ENCODE data around the gene MRPL40. TPM values are rescaled to one million over a fixed set of nuclear protein-coding genes. Genes with fewer than 3 reads are reported as not detected.

MRPL40 gene
- total and polyA plus RNA-seq, 2 experiments from 2014 or later = 15.5 to 53.5 TPM

DNA sequence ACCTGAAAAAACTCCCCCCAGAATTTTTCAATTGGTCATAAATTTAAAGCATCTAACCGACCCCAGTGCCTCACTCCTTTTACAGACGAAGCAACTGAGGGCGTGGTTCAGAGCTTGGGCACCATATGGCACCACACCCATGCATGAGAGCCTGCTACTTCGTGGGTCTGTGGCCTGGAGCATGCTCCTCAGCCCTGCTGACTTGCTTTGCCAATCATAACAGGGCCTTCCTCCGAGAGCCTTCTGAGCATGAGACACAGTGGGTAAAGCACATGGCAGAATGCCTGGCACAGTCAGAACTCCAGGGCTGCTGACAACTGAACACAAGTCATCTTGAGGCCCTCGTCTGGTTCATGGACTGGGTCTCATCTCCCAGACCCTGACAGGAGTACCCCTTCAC, 34.1 kb upstream of the MRPL40 start:
- Histone ChIP-seq H2AFZ (no peak overlapping the region), H3K79me2 (replicated peaks; ENCODE audit: insufficient read depth) (0 out of 2 replicates have a peak, but pooled peaks cover 3% of the 10 kb centered on the region), H3K36me3 (ENCODE audit: insufficient read depth) (peaks cover 22% of the 10 kb centered on the region), H3K4me1 (ENCODE audit: insufficient read depth) (no peaks in the 10 kb centered on the region), H3K27me3 (ENCODE audit: insufficient read depth) (no peaks in the 10 kb centered on the region), H3K4me2 (no peak overlapping the region), H3F3A (replicated peaks; ENCODE audit: low read depth) (no peaks in the 10 kb centered on the region), H3K9me2 (ENCODE audit: insufficient read depth) (no peaks in the 10 kb centered on the region), H3K4me3 (no peak overlapping the region), H4K20me1 (replicated peaks; ENCODE audit: insufficient read depth) (peaks cover 13% of the 10 kb centered on the region), H3K27ac (ENCODE audit: low read depth) (no peak overlapping the region)
- Mint-ChIP-seq H3K36me3 (ENCODE audit: low read depth) (peaks cover 59% of the 10 kb centered on the region), H3K4me3 (no peak overlapping the region), H3K27ac (no peak overlapping the region), H3K4me1 (no peaks in the 10 kb centered on the region), H3K9me3 (no peaks in the 10 kb centered on the region), H3K27me3 (ENCODE audit: insufficient read depth, low read depth, poor library complexity) (peaks cover 10% of the 10 kb centered on the region)
- DNase-seq (ENCODE audit: low spot score) = no peak
- TF ChIP-seq, protein P1, sequence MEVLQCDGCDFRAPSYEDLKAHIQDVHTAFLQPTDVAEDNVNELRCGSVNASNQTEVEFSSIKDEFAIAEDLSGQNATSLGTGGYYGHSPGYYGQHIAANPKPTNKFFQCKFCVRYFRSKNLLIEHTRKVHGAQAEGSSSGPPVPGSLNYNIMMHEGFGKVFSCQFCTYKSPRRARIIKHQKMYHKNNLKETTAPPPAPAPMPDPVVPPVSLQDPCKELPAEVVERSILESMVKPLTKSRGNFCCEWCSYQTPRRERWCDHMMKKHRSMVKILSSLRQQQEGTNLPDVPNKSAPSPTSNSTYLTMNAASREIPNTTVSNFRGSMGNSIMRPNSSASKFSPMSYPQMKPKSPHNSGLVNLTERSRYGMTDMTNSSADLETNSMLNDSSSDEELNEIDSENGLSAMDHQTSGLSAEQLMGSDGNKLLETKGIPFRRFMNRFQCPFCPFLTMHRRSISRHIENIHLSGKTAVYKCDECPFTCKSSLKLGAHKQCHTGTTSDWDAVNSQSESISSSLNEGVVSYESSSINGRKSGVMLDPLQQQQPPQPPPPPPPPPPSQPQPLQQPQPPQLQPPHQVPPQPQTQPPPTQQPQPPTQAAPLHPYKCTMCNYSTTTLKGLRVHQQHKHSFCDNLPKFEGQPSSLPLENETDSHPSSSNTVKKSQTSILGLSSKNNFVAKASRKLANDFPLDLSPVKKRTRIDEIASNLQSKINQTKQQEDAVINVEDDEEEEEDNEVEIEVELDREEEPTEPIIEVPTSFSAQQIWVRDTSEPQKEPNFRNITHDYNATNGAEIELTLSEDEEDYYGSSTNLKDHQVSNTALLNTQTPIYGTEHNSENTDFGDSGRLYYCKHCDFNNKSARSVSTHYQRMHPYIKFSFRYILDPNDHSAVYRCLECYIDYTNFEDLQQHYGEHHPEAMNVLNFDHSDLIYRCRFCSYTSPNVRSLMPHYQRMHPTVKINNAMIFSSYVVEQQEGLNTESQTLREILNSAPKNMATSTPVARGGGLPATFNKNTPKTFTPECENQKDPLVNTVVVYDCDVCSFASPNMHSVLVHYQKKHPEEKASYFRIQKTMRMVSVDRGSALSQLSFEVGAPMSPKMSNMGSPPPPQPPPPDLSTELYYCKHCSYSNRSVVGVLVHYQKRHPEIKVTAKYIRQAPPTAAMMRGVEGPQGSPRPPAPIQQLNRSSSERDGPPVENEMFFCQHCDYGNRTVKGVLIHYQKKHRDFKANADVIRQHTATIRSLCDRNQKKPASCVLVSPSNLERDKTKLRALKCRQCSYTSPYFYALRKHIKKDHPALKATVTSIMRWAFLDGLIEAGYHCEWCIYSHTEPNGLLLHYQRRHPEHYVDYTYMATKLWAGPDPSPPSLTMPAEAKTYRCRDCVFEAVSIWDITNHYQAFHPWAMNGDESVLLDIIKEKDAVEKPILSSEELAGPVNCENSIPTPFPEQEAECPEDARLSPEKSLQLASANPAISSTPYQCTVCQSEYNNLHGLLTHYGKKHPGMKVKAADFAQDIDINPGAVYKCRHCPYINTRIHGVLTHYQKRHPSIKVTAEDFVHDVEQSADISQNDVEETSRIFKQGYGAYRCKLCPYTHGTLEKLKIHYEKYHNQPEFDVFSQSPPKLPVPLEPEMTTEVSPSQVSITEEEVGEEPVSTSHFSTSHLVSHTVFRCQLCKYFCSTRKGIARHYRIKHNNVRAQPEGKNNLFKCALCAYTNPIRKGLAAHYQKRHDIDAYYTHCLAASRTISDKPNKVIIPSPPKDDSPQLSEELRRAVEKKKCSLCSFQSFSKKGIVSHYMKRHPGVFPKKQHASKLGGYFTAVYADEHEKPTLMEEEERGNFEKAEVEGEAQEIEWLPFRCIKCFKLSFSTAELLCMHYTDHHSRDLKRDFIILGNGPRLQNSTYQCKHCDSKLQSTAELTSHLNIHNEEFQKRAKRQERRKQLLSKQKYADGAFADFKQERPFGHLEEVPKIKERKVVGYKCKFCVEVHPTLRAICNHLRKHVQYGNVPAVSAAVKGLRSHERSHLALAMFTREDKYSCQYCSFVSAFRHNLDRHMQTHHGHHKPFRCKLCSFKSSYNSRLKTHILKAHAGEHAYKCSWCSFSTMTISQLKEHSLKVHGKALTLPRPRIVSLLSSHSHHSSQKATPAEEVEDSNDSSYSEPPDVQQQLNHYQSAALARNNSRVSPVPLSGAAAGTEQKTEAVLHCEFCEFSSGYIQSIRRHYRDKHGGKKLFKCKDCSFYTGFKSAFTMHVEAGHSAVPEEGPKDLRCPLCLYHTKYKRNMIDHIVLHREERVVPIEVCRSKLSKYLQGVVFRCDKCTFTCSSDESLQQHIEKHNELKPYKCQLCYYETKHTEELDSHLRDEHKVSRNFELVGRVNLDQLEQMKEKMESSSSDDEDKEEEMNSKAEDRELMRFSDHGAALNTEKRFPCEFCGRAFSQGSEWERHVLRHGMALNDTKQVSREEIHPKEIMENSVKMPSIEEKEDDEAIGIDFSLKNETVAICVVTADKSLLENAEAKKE (CRISPR knock-in tag; IDR thresholded peaks at IDR 0.05) = no peak
- no peak for TF ChIP-seq STAT1 (IDR thresholded peaks at IDR 0.05; ENCODE audit: unreplicated experiment)
- TF ChIP-seq EZH2 (IDR thresholded peaks at IDR 0.05; ENCODE audit: low read depth, unreplicated experiment) = no peak
- TF ChIP-seq CREB1 (CRISPR knock-in tag; IDR thresholded peaks at IDR 0.05; ENCODE audit: low read depth) = no peak
- no peak for TF ChIP-seq JUNB (IDR thresholded peaks at IDR 0.05; ENCODE audit: unreplicated experiment)
- no peak for TF ChIP-seq CTCF (conservative IDR thresholded peaks at IDR 0.05; ENCODE audit: low read depth in 2 of 2)
- TF ChIP-seq NANOG (IDR thresholded peaks at IDR 0.05; ENCODE audit: borderline replicate concordance) = no peak
- TF ChIP-seq POLR2AphosphoS5 (IDR thresholded peaks at IDR 0.05; ENCODE audit: low read depth) = no peak
- no peak for TF ChIP-seq ZNF114 (CRISPR knock-in tag; IDR thresholded peaks at IDR 0.05)
- no peak for TF ChIP-seq EZH2phosphoT487 (IDR thresholded peaks at IDR 0.05; ENCODE audit: unreplicated experiment)
- no peak for TF ChIP-seq ZNF331 (CRISPR knock-in tag; IDR thresholded peaks at IDR 0.05; ENCODE audit: low read depth)
- no peak for TF ChIP-seq ETS1 (IDR thresholded peaks at IDR 0.05)
- no peak for TF ChIP-seq REST (IDR thresholded peaks at IDR 0.05; ENCODE audit: unreplicated experiment)
- ATAC-seq = no peak

Data from GM23338 (cell line).